ENCODE data around the gene CACFD1.

Gene CACFD1

GRCh38 chr9:133499132-133499891 is 39.5 kb downstream of the CACFD1 start:
- no peak for DNase-seq (ENCODE audit: low read depth, low spot score)

DNA sequence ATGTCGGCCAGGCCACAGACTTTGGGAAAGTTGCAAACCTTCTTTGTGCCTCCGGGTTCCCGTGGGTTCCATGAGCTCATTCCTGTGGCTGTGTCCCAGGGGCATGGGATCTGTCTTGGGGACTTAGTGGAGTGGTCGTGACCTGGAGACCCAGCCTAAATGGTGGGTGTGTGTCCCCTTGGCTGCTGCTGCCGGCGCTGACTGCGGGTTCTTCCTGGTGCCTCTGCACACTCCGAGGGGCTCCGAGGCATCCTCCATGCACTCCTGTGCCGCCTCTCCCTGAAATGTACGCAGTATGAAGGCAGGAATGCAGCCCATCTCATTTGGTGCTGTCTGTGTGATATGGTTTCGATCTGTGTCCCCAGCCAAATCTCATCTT is 40.1 kb downstream of the CACFD1 start:
- DNase-seq (ENCODE audit: low read depth, low spot score), result no peak

GRCh38 chr9:133502112-133502511 is 42.3 kb downstream of the CACFD1 start:
- no peak for DNase-seq (ENCODE audit: low read depth, low spot score)

- DNase-seq (ENCODE audit: low read depth, low spot score), result no peak
These were observed 45.5 kb downstream of the CACFD1 start for GRCh38 chr9:133505186-133505830.

GRCh38 chr9:133505901-133506652 is 46.3 kb downstream of the CACFD1 start:
- no peak for DNase-seq (ENCODE audit: low read depth, low spot score)

DNA sequence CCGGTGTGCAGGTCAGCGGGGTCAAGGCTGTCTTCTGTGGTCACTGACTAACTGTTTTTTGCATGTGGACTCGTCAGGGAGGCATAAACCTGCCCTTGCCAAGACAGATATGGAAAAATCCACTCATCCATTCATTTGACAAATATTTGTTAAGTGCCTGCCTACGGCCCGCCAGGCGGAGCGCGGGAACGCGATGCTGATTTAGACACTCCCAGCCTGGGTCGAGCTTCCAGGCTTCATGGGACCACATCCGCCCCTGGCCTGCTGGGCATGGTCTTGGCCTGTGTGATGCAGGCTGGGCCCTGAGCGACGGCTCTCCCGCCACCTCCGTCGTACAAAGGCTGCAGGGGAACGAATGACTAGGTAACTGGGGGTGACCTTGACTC is 46.9 kb downstream of the CACFD1 start:
- DNase-seq (ENCODE audit: low read depth, low spot score), result no peak

GRCh38 chr9:133507246-133507965 is 47.6 kb downstream of the CACFD1 start:
- DNase-seq (ENCODE audit: low read depth, low spot score), result no peak

DNA sequence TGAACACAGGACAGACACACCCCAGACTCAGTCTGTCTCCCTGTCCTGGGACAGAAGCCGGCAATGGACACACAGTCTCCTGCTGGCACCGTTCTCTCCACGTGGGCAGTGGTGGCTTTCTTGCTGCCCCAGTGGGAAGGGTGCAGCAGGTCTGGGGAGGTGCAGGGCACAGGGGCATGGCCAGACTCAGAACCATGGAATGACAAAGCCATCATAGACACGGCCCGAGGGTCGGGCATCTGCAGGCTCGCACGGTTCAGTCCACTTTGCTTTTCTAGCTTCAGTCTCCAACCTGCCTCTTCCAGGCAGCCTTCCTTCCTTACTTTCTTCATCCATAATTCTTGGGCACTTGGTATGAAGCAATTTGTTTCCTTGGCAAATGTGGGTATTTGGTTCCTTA is 48.3 kb downstream of the CACFD1 start:
- no peak for DNase-seq (ENCODE audit: low read depth, low spot score)

- no peak for DNase-seq (ENCODE audit: low read depth, low spot score)
These were observed 49.7 kb downstream of the CACFD1 start for GRCh38 chr9:133509179-133510083.

DNA sequence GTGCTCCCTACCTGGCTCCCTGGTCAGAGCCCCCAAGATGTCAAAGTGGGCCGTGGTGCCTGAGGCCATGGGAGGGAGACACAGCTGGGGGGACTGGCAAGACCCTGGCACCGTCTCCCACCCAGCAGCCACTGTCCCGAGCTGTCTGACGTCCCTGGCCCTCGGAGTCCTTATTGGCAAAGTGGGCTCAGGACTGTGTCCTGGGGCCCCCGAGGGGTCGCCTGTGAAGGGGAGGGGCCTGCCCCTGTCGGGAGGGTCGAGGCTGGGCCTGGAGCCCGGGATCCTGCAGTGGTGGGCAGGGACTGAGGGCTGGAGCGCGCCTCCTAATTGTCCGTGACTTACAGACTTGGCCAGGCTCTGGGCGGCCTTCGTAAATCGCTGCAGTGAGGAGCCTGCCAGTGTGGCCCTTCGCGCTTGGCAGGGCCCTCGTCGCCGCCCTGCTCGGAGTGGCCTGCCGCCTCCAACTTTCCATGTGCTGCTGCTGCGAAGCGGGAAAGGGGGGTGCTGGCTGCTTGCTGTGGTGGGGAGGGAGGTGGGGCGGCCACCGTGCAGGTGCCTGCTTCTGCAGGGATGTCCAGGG is 51.2 kb downstream of the CACFD1 start:
- no peak for DNase-seq (ENCODE audit: low read depth, low spot score)

GRCh38 chr9:133511607-133512006 is 51.8 kb downstream of the CACFD1 start:
- no peak for DNase-seq (ENCODE audit: low read depth, low spot score)

GRCh38 chr9:133512253-133513213 is 52.8 kb downstream of the CACFD1 start:
- DNase-seq (ENCODE audit: low read depth, low spot score), result no peak

DNA sequence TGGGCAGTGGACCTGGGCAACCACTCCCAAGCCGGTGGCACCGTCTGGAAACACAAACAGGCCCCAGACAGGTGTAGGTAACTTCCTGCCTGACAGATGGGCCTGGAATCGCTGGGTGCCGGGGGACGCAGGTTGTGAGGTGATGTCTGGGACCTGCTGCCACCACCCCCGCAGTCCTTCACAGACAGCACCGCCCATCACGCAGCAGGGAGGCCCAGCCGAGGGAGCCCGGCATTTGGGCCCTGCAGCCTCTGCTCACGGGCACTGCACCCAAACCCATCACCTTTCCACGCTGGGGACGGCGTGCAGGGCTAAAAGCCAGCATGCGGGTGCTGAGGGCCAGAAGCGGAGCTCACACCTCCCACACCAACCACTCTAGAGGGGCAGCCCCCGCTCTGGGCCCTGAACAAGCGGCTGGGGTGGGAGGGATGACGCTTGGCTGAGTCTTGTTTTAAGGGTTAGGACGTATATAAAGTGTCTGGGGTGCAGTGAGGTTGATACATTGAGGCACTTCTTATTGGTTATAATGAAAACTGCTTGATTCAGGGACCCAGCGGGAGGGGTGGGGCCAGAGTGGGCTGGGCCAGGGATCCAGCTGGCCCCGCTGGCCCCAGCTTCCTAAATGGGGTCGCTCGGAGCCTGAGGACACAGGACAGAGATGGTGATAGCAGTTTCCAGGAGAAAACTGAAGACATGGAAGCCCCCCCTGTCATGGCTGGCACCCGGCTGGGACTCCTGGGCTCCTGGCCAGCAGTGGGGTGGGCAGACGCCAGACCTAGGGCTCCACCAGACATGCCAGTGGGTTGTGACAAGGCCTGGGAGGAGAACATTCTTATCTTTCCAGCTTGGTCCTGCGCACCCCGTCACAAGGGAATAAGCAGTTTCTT is 53.7 kb downstream of the CACFD1 start:
- DNase-seq (ENCODE audit: low read depth, low spot score), result no peak

GRCh38 chr9:133514460-133515239 is 54.9 kb downstream of the CACFD1 start:
- no peak for DNase-seq (ENCODE audit: low read depth, low spot score)

DNA sequence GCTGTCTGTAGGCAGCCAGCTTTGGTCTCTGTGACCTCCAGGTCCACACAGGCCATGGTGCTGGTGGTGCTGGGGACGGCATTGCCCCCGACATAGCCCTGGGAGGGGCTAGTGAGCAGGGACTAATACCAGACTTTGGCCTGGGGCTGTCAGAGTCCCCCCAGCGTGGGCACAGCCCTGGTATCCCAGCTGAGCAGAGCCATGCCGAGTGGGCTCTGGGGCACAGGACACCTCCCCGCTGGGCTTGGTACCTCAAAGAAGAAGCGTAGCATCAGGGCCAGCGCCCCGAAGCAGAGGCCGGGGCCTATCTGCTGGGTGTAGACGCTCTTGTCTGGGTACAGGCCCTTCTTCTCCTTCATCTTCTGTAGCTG is 55.4 kb downstream of the CACFD1 start:
- no peak for DNase-seq (ENCODE audit: low read depth, low spot score)

GRCh38 chr9:133515615-133516255 is 56.0 kb downstream of the CACFD1 start:
- no peak for DNase-seq (ENCODE audit: low read depth, low spot score)

DNA sequence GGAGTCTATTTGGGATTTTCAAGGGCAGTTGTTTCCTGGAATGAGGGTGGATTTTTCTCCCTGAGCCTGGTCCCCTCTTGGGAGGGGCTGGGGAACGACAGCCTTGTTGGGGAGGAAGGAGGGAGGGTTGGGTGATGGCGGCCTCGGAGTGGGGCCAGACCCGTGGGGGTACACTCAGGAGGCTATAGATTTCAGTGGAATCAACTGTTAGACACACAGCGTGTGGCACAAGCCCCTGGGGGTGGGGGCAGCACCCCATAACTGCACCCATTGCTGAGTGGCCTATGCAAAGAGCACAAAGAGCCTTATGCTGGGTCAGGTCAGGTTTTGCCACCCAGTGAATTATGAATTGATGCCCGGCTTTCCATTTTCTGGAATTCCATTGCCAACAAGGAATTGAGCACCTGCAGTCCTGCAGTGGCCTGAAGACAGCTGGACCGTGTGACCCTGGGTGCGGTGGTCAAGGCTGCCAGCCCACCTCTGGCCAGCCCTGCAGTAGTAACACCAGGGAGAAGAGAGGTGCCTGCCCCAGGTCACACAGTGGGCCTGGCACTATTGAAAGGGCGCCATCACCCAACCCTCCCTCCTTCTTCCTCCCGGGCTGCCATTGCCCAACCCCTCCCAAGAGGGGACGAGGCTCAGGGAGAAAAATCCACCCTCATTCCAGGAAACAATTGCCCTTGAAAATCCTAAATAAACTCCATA is 56.6 kb downstream of the CACFD1 start:
- DNase-seq (ENCODE audit: low read depth, low spot score), result no peak
